Nephron progenitor cell (in vitro differentiated cells): ENCODE data around the gene MRC1.

Source experiments
- DNase-seq: peaks from one replicate; pipeline ENCODE4 v3.0.0; 2021
- H3K27ac Mint-ChIP-seq: 2 replicates; pipeline ENCODE4 v1.8.0; 2021; ENCODE audit warnings: mild to moderate bottlenecking, moderate library complexity, mixed read lengths
- H3K27me3 Mint-ChIP-seq: 2 replicates; pipeline ENCODE4 v1.8.0; 2021; ENCODE audit warnings: mild to moderate bottlenecking, low read depth, mixed read lengths; ENCODE audit not compliant: poor library complexity
- H3K36me3 Mint-ChIP-seq: 2 replicates; pipeline ENCODE4 v1.8.0; 2021; ENCODE audit warnings: low read depth, mixed read lengths
- H3K4me1 Mint-ChIP-seq: 2 replicates; pipeline ENCODE4 v1.8.0; 2021; ENCODE audit warnings: mixed read lengths
- H3K4me3 Mint-ChIP-seq: 2 replicates; pipeline ENCODE4 v1.8.0; 2021; ENCODE audit warnings: mild to moderate bottlenecking, moderate library complexity, mixed read lengths
- H3K9me3 Mint-ChIP-seq: 2 replicates; pipeline ENCODE4 v1.8.0; 2021; ENCODE audit warnings: mild to moderate bottlenecking, moderate library complexity, mixed read lengths
- CTCF ChIP-seq: fragments of 200-600 bp; sonication (generic); IDR thresholded peaks from 2 replicates; pipeline ENCODE4 v1.5.0; 2021; ENCODE audit warnings: antibody characterized with exemption

Gene MRC1

GRCh38 chr10:17771017-17771416, 38.1 kb upstream of the MRC1 start:
- no peaks in the 10 kb centered on the region for H3K36me3 Mint-ChIP-seq
- H3K4me3 Mint-ChIP-seq = no peak overlapping the region
- H3K27me3 Mint-ChIP-seq = no peaks in the 10 kb centered on the region
- no peak for TF ChIP-seq CTCF
- H3K4me1 Mint-ChIP-seq = no peaks in the 10 kb centered on the region
- no peak for DNase-seq
- no peak overlapping the region for H3K27ac Mint-ChIP-seq
- H3K9me3 Mint-ChIP-seq = peaks cover 3% of the 10 kb centered on the region

GRCh38 chr10:17779784-17780183, 29.4 kb upstream of the MRC1 start:
- H3K27ac Mint-ChIP-seq = no peak overlapping the region
- no peaks in the 10 kb centered on the region for H3K36me3 Mint-ChIP-seq
- TF ChIP-seq CTCF = no peak
- DNase-seq = no peak
- H3K27me3 Mint-ChIP-seq = peaks cover 4% of the 10 kb centered on the region
- peaks cover 5% of the 10 kb centered on the region for H3K4me1 Mint-ChIP-seq
- no peaks in the 10 kb centered on the region for H3K9me3 Mint-ChIP-seq
- no peak overlapping the region for H3K4me3 Mint-ChIP-seq

GRCh38 chr10:17780727-17781126, 28.4 kb upstream of the MRC1 start:
- H3K27ac Mint-ChIP-seq = no peak overlapping the region
- TF ChIP-seq CTCF = no peak
- DNase-seq = no peak
- H3K4me1 Mint-ChIP-seq = peaks cover 5% of the 10 kb centered on the region
- no peak overlapping the region for H3K4me3 Mint-ChIP-seq
- peaks cover 4% of the 10 kb centered on the region for H3K27me3 Mint-ChIP-seq
- no peaks in the 10 kb centered on the region for H3K9me3 Mint-ChIP-seq
- no peaks in the 10 kb centered on the region for H3K36me3 Mint-ChIP-seq

- Mint-ChIP-seq H3K9me3 (no peaks in the 10 kb centered on the region), H3K4me1 (peaks cover 5% of the 10 kb centered on the region), H3K27me3 (peaks cover 6% of the 10 kb centered on the region), H3K36me3 (no peaks in the 10 kb centered on the region), H3K27ac (no peak overlapping the region), H3K4me3 (no peak overlapping the region)
- DNase-seq = no peak
- no peak for TF ChIP-seq CTCF
Observed at GRCh38 chr10:17781856-17782255, 27.3 kb upstream of the MRC1 start.

- peaks cover 5% of the 10 kb centered on the region for H3K4me1 Mint-ChIP-seq
- no peak overlapping the region for H3K27ac Mint-ChIP-seq
- H3K27me3 Mint-ChIP-seq = peaks cover 6% of the 10 kb centered on the region
- H3K4me3 Mint-ChIP-seq = no peak overlapping the region
- no peaks in the 10 kb centered on the region for H3K9me3 Mint-ChIP-seq
- no peaks in the 10 kb centered on the region for H3K36me3 Mint-ChIP-seq
- TF ChIP-seq CTCF = no peak
- DNase-seq = no peak
Observed at GRCh38 chr10:17782921-17783665, 26.1 kb upstream of the MRC1 start.

GRCh38 chr10:17783751-17784150, 25.4 kb upstream of the MRC1 start:
- no peak for DNase-seq
- TF ChIP-seq CTCF = no peak
- Mint-ChIP-seq H3K4me1 (peaks cover 5% of the 10 kb centered on the region), H3K27ac (no peak overlapping the region), H3K36me3 (no peaks in the 10 kb centered on the region), H3K9me3 (no peaks in the 10 kb centered on the region), H3K4me3 (no peak overlapping the region), H3K27me3 (peaks cover 6% of the 10 kb centered on the region)
